Measurements from ENCODE around the gene CRHR1.
A peak's percentile ranks its signal among the peaks of the same experiment; 100 is the strongest.
"Not testable (repeated sequence)": the region's sequence is repeated elsewhere in the genome, so short reads cannot be mapped to it uniquely, and the experiment has no call there.

The CRHR1 gene

GRCh38 chr17:45784293-45784740 is at the start of gene CRHR1:
Gene CRHR1 (plus strand): TSS chr17:45784320. CDS start chr17:45784545, 225 bp downstream.
- DNase-seq: peak; percentile 11
- no peak for ATAC-seq

- DNase-seq: no peak
- ATAC-seq: no peak
Measured at GRCh38 chr17:45734598-45734997, 49.5 kb upstream of the CRHR1 start.

- ATAC-seq (no peak), DNase-seq (no peak)
Measured at GRCh38 chr17:45735488-45735887, 48.6 kb upstream of the CRHR1 start.

GRCh38 chr17:45739786-45740185 is 44.3 kb upstream of the CRHR1 start:
- ATAC-seq: no peak

GRCh38 chr17:45740553-45741330 is 43.4 kb upstream of the CRHR1 start:
- ATAC-seq (peak; percentile 36), DNase-seq (peak; percentile 18)

More at GRCh38 chr17:45739786-45740185, 44.3 kb upstream of the CRHR1 start:
- DNase-seq: no peak

GRCh38 chr17:45742251-45742650 is 41.9 kb upstream of the CRHR1 start:
- ATAC-seq: no peak
- no peak for DNase-seq

GRCh38 chr17:45743626-45744326 is 40.3 kb upstream of the CRHR1 start:
- ATAC-seq: no peak
- no peak for DNase-seq

- not testable (repeated sequence) for ATAC-seq, DNase-seq
Measured at GRCh38 chr17:45744826-45745225, 39.3 kb upstream of the CRHR1 start.

- DNase-seq (no peak), ATAC-seq (no peak)
Measured at GRCh38 chr17:45745601-45746494, 38.3 kb upstream of the CRHR1 start.

GRCh38 chr17:45747911-45748310 is 36.2 kb upstream of the CRHR1 start:
- DNase-seq (no peak), ATAC-seq (no peak)

GRCh38 chr17:45748731-45749310 is 35.3 kb upstream of the CRHR1 start:
- no peak for ATAC-seq
- DNase-seq: no peak

GRCh38 chr17:45749831-45750335 is 34.2 kb upstream of the CRHR1 start:
- no peak for ATAC-seq
- no peak for DNase-seq

- ATAC-seq (no peak), DNase-seq (no peak)
Measured at GRCh38 chr17:45750779-45751440, 33.2 kb upstream of the CRHR1 start.

GRCh38 chr17:45751466-45751865 is 32.7 kb upstream of the CRHR1 start:
- ATAC-seq: no peak
- DNase-seq: no peak

- ATAC-seq (no peak), DNase-seq (no peak)
Measured at GRCh38 chr17:45752246-45752645, 31.9 kb upstream of the CRHR1 start.

- ATAC-seq (no peak), DNase-seq (no peak)
Measured at GRCh38 chr17:45753645-45754225, 30.4 kb upstream of the CRHR1 start.

- ATAC-seq (no peak), DNase-seq (no peak)
Measured at GRCh38 chr17:45755050-45755449, 29.1 kb upstream of the CRHR1 start.

- DNase-seq (no peak), ATAC-seq (no peak)
Measured at GRCh38 chr17:45756266-45756991, 27.7 kb upstream of the CRHR1 start.

- no peak for ATAC-seq
- DNase-seq: no peak
Measured at GRCh38 chr17:45757431-45758218, 26.5 kb upstream of the CRHR1 start.
